GM23338 (cell line): ENCODE measurements around the gene CUEDC1. TPM values are rescaled to one million over a fixed set of nuclear protein-coding genes. Genes with fewer than 3 reads are reported as not detected.

ENCODE experiments used
- ATAC-seq: fragments of 200-7000 bp; cut with Tn5 transposase; 3 replicates; pipeline ENCODE4 v1.9.1; 2020
- DNase-seq: peaks from one replicate; pipeline ENCODE4 v3.0.0-alpha.2; 2015; ENCODE audit warnings: low spot score
- H2AFZ ChIP-seq: fragments of 200-600 bp; sonication (generic); 2 replicates; pipeline ENCODE4 v1.8.0; 2016; ENCODE audit warnings: antibody characterized with exemption, mild to moderate bottlenecking, moderate library complexity
- H3F3A ChIP-seq: fragments of 200-600 bp; sonication (generic); replicated peaks from 2 replicates; pipeline ENCODE4 v1.8.0; 2017; ENCODE audit warnings: antibody characterized with exemption, mixed run types, low read depth
- H3K27ac ChIP-seq: fragments of 200-600 bp; sonication (generic); 2 replicates; pipeline ENCODE4 v1.6.1; 2016; ENCODE audit warnings: low read depth
- H3K27me3 ChIP-seq: fragments of 200-600 bp; sonication (generic); 2 replicates; pipeline ENCODE4 v1.8.0; 2016; ENCODE audit warnings: mild to moderate bottlenecking, mixed run types, moderate library complexity; ENCODE audit not compliant: insufficient read depth
- H3K36me3 ChIP-seq: fragments of 200-600 bp; sonication (generic); 2 replicates; pipeline ENCODE4 v1.8.0; 2016; ENCODE audit warnings: mild to moderate bottlenecking; ENCODE audit not compliant: insufficient read depth
- H3K4me1 ChIP-seq: fragments of 200-600 bp; sonication (generic); 2 replicates; pipeline ENCODE4 v1.8.0; 2016; ENCODE audit warnings: mild to moderate bottlenecking, moderate library complexity; ENCODE audit not compliant: insufficient read depth
- H3K4me2 ChIP-seq: fragments of 200-600 bp; sonication (generic); 2 replicates; pipeline ENCODE4 v1.7.1; 2017; ENCODE audit warnings: mixed run types
- H3K4me3 ChIP-seq: fragments of 200-600 bp; sonication (generic); 2 replicates; pipeline ENCODE4 v1.6.1; 2016; ENCODE audit warnings: mixed run types
- H3K79me2 ChIP-seq: fragments of 200-600 bp; sonication (generic); replicated peaks from 2 replicates; pipeline ENCODE4 v1.8.0; 2017; ENCODE audit warnings: mild to moderate bottlenecking; ENCODE audit not compliant: insufficient read depth
- H3K9me2 ChIP-seq: fragments of 200-600 bp; sonication (generic); 2 replicates; pipeline ENCODE4 v1.8.0; 2017; ENCODE audit not compliant: insufficient read depth
- H4K20me1 ChIP-seq: fragments of 200-600 bp; sonication (generic); replicated peaks from 2 replicates; pipeline ENCODE4 v1.8.0; 2017; ENCODE audit warnings: mild to moderate bottlenecking; ENCODE audit not compliant: insufficient read depth
- H3K27ac Mint-ChIP-seq: 2 replicates; pipeline ENCODE4 v1.8.0; 2020; ENCODE audit warnings: inconsistent platforms, mild to moderate bottlenecking, moderate library complexity, mixed read lengths
- H3K27me3 Mint-ChIP-seq: 3 replicates; pipeline ENCODE4 v1.8.0; 2022; ENCODE audit warnings: low read depth, mild to moderate bottlenecking, moderate library complexity, mixed read lengths, inconsistent platforms; ENCODE audit not compliant: insufficient read depth, poor library complexity
- H3K36me3 Mint-ChIP-seq: 3 replicates; pipeline ENCODE4 v1.8.0; 2021; ENCODE audit warnings: low read depth, mild to moderate bottlenecking, inconsistent platforms, moderate library complexity, mixed read lengths
- H3K4me1 Mint-ChIP-seq: 3 replicates; pipeline ENCODE4 v1.8.0; 2020; ENCODE audit warnings: mild to moderate bottlenecking, inconsistent platforms, mixed read lengths
- H3K4me3 Mint-ChIP-seq: 3 replicates; pipeline ENCODE4 v1.8.0; 2021; ENCODE audit warnings: moderate library complexity, mild to moderate bottlenecking, inconsistent platforms, mixed read lengths
- H3K9me3 Mint-ChIP-seq: 3 replicates; pipeline ENCODE4 v1.8.0; 2020; ENCODE audit warnings: moderate library complexity, mild to moderate bottlenecking, inconsistent platforms, mixed read lengths
- JUNB ChIP-seq: IDR thresholded peaks from one replicate; pipeline ENCODE4 v1.6.1; 2016; ENCODE audit warnings: antibody characterized with exemption; ENCODE audit not compliant: unreplicated experiment
- POLR2AphosphoS5 ChIP-seq: IDR thresholded peaks from 2 replicates; pipeline ENCODE4 v1.6.1; 2016; ENCODE audit warnings: antibody characterized with exemption, low read depth
- STAT1 ChIP-seq: IDR thresholded peaks from one replicate; pipeline ENCODE4 v1.6.1; 2016; ENCODE audit warnings: antibody characterized with exemption; ENCODE audit not compliant: unreplicated experiment
- polyA plus RNA-seq: library from polyadenylated mRNA; unstranded; fragments of >200 nt; fragmentation: Nextera tagmentation; extraction: Ambion mirVana; gene quantifications from 2 replicates; pipeline ENCODE4 v1.2.1, GENCODE V29; 2016
- total RNA-seq: library from RNA; depleted of rRNA; stranded (reverse); fragments of >200 nt; shearing (Covaris generic); gene quantifications from 2 replicates; pipeline ENCODE4 v1.2.3, GENCODE V29; 2014
- TF ChIP-seq, protein P1 (sequence below): IDR thresholded peaks from one replicate; pipeline ENCODE4 v1.6.1; 2018; ENCODE audit warnings: antibody characterized with exemption; ENCODE audit not compliant: unreplicated experiment

Gene CUEDC1
- total and polyA plus RNA-seq, 2 experiments from 2014 or later = 3.0 to 7.7 TPM

DNA sequence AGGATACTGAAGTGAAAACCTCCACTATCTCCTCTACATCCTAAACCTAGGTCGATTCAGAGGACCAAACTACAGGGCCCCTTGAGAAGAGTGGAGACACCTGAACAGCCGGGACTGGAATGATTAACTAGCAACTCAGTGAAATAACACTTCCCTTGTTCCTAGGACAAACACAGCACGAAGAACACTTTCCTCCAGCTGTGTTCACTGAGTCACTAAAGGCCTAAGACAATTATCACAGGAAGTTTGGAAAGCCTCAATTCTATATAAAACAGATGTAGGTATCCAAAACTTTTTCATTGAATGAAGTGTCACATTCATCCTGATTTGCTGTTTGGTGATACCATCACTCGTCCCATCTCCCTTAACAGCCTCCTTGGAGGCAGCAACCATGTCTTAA, 15.5 kb upstream of the CUEDC1 start:
- H3K4me2 ChIP-seq = no peak overlapping the region
- DNase-seq (no peak), ATAC-seq (no peak)
- TF ChIP-seq JUNB (no peak), STAT1 (no peak), POLR2AphosphoS5 (no peak)
- TF ChIP-seq, protein P1, sequence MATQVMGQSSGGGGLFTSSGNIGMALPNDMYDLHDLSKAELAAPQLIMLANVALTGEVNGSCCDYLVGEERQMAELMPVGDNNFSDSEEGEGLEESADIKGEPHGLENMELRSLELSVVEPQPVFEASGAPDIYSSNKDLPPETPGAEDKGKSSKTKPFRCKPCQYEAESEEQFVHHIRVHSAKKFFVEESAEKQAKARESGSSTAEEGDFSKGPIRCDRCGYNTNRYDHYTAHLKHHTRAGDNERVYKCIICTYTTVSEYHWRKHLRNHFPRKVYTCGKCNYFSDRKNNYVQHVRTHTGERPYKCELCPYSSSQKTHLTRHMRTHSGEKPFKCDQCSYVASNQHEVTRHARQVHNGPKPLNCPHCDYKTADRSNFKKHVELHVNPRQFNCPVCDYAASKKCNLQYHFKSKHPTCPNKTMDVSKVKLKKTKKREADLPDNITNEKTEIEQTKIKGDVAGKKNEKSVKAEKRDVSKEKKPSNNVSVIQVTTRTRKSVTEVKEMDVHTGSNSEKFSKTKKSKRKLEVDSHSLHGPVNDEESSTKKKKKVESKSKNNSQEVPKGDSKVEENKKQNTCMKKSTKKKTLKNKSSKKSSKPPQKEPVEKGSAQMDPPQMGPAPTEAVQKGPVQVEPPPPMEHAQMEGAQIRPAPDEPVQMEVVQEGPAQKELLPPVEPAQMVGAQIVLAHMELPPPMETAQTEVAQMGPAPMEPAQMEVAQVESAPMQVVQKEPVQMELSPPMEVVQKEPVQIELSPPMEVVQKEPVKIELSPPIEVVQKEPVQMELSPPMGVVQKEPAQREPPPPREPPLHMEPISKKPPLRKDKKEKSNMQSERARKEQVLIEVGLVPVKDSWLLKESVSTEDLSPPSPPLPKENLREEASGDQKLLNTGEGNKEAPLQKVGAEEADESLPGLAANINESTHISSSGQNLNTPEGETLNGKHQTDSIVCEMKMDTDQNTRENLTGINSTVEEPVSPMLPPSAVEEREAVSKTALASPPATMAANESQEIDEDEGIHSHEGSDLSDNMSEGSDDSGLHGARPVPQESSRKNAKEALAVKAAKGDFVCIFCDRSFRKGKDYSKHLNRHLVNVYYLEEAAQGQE = no peak
- H3K9me2 ChIP-seq = no peaks in the 10 kb centered on the region
- H3K9me3 Mint-ChIP-seq = no peaks in the 10 kb centered on the region
- H4K20me1 ChIP-seq = no peaks in the 10 kb centered on the region; the same call in 1 of the 2 replicates
- no peak overlapping the region for H2AFZ ChIP-seq
- no peak overlapping the region for H3K4me3 Mint-ChIP-seq
- H3K4me1 ChIP-seq = peaks cover 3% of the 10 kb centered on the region; the same call in 1 of the 2 replicates
- no peaks in the 10 kb centered on the region for H3K27me3 ChIP-seq
- H3K4me3 ChIP-seq = no peak overlapping the region
- peaks cover 9% of the 10 kb centered on the region; the same call in 1 of the 2 replicates for H3K36me3 ChIP-seq
- no peak overlapping the region for H3K27ac Mint-ChIP-seq
- H3K27me3 Mint-ChIP-seq = peaks cover 3% of the 10 kb centered on the region
- H3K79me2 ChIP-seq = no peaks in the 10 kb centered on the region
- peaks cover 21% of the 10 kb centered on the region for H3K36me3 Mint-ChIP-seq
- 0 out of 2 replicates have a peak, but pooled peaks cover 6% of the 10 kb centered on the region for H3F3A ChIP-seq
- H3K4me1 Mint-ChIP-seq = peaks cover 13% of the 10 kb centered on the region; the same call in 2 of the 3 replicates
- H3K27ac ChIP-seq = peak overlapping the region; percentile 61; the same call in 1 of the 2 replicates

DNA sequence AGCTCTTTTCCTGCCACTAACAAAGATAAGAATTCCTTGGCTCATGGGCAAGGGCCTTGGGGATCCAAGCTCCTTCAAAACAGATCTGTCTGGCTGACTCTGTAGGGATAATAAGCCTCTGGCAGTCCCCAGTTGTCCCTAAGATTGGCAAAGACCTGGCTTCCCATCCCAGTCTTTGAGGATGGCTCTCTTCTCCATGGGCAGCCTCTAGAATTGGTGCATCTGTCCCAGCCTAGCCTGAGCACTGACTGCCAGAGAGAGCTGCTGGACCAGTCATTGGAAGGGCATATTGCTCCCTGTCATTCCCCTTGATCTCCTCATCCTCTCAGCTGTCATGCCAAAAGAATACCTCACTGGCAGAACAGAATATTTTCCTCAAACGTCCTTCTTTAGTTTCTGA, 13.2 kb upstream of the CUEDC1 start:
- Mint-ChIP-seq H3K36me3 (peaks cover 4% of the 10 kb centered on the region; the same call in 2 of the 3 replicates), H3K27ac (no peak overlapping the region)

More for the DNA sequence above, 13.2 kb upstream of the CUEDC1 start:
- Histone ChIP-seq H4K20me1 (no peaks in the 10 kb centered on the region; the same call in 1 of the 2 replicates), H3K27me3 (no peaks in the 10 kb centered on the region), H3K79me2 (no peaks in the 10 kb centered on the region), H3K36me3 (no peaks in the 10 kb centered on the region), H2AFZ (no peak overlapping the region), H3K4me1 (peaks cover 3% of the 10 kb centered on the region; the same call in 1 of the 2 replicates), H3K9me2 (no peaks in the 10 kb centered on the region), H3F3A (0 out of 2 replicates have a peak, but pooled peaks cover 6% of the 10 kb centered on the region), H3K4me2 (no peak overlapping the region), H3K4me3 (no peak overlapping the region), H3K27ac (no peak overlapping the region)
- no peak overlapping the region for H3K4me3 Mint-ChIP-seq
- peaks cover 13% of the 10 kb centered on the region for H3K4me1 Mint-ChIP-seq
- no peak for ATAC-seq
- H3K27me3 Mint-ChIP-seq = peaks cover 6% of the 10 kb centered on the region
- H3K9me3 Mint-ChIP-seq = no peaks in the 10 kb centered on the region
- TF ChIP-seq, protein P1 = no peak
- no peak for DNase-seq
